GM19043 (cell line): Measurements from ENCODE around the gene ZAP70.

ENCODE experiments used
- ATAC-seq: cut with Tn5 transposase; IDR thresholded peaks from one replicate; pipeline ENCODE4 v1.9.1; 2021; ENCODE audit warnings: low read depth; ENCODE audit not compliant: unreplicated experiment

The ZAP70 gene

DNA sequence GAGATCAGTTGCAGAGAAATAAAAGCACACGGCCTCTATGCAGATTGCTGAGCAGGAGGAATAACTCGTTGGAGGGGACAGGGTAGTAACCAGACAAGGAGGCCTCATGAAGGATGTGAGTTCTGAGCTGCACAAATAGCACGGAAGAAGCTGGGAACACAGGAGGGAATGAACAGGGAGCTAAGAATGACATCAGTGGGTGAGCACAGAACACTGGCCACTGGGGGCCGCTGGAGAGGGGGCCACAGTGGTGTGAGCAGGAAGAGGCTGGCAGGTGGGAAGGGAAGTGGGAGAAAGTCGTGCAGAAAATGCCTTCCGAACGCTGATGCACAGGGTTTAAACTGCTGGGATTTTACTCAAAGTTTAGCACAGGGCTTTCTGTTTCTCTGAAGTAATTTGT is 61.0 kb downstream of the ZAP70 start:
- ATAC-seq: no peak

DNA sequence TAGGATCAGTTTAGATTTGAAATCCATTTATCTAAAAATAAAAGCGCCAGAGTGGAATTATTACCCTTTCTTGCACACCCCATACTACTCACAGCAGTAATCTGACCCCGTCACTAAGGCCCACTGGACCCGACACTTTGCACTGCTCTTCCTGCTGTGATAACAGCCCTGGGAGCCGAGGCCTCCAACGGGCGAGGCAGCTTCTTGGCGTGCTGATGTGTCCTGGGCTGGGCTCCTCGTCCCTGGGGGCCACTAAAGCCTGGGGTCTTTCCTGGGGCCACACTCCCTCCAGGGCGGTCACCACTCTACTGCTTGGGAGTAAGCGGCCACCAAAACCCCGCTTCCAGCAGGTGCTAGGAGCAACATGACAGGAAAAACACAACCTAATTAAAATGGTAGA is 61.7 kb downstream of the ZAP70 start:
- no peak for ATAC-seq

DNA sequence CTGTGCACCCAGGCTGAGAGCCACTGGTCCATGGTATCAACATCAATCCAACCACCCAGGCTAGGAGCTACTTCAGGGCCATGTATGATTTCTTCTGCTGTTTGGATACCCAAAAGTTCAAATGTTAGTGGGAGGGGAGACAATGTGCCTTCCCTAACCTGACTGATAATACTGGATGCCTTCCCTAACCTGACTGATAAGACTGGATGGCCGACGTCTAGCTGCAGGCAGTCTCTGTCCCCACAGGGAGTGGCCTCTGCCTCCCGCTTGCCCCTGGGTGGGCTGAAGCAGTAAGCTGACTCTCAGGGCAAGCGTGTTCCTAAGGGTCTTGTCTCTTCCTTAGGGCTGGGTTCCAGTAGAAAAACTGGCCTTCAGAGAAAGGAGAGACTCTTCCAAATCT is 65.8 kb downstream of the ZAP70 start:
- ATAC-seq: no peak

DNA sequence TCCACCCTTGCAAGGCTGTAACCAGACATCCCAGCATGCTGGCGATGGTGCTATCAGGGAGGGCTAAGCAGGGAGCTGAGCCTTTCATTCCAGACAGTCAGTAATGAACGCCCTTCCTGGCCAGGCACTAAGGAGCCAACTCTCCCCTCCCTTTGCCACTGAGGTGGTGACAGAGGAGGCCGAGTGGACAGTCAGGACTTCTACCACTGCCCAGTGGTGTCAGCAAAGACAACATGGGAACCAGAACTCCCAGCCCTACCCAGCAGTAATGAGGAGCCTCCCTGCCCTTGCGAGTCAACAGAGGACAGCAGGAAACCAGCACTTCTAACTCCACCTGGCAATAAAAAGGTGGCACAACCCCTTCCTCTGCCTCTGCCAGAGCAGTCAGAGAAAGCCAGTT is 68.6 kb downstream of the ZAP70 start:
- ATAC-seq: no peak

DNA sequence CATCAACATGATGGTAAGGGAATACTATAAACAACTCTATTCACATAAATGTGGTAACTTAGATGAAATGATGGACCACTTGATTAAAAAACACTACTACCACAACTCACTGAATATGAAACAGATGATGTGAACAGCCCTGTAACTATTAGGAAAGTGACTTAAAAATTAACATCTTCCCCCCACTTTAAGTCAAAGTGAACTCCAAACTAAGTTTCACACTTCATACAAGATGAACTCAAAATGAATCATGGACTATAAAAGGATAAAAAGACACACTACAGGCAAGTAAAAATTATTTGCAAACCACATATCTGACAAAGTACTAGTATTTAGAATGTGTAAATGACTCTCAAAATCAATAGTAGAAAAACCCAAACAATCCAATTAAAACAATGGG is 71.6 kb downstream of the ZAP70 start:
- ATAC-seq: no peak

DNA sequence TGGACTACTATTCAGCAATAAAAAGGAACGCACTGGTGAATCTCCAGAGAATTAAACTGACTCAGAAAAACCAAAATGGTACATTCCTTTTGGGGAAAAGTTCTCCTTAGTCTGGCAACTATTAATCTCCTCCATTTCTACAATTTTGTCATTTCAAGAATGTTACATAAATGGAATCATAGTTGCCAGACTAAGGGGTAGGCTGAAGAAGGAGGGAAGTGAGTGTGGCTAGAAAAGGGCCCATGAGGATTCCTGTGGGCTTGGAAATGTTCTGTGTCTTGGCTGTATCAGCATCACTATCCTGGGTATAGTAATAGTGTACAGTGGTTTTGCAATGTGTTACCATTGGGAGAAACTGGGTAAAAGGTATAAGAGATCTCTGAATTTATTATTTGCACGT is 72.4 kb downstream of the ZAP70 start:
- ATAC-seq: no peak

DNA sequence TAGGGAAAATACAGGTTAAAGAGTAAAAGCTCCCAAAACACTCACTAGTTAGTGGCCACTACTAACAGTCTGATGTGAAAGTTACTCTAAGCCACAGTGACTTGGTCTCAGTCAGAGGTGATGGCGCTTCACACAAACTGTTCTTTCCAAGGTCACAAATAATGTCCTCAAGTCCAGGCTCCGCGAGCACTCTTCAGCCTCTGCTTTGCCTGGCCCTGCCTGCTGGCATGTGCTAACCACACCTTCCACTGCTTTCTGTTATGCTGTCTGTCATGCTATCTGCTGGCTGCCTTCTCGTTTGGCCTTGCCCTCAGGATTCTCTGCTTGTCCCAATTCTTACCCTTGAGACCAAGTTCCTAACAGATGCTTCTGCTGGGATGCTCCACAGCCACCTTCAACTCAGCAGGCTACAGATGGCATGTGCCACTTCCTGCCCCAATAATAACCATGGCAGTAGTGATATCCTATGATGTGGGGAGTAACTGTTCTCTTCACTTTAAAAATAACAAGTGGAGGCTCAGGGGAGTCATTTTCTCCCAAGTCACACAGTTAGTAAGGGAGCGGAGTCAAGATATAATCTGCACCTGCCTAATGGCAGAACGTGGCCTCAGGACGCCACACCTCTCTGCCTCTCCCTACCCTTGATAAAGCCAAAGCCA is 75.7 kb downstream of the ZAP70 start:
- no peak for ATAC-seq
